ENCODE results near the gene RERG.

Gene RERG

DNA sequence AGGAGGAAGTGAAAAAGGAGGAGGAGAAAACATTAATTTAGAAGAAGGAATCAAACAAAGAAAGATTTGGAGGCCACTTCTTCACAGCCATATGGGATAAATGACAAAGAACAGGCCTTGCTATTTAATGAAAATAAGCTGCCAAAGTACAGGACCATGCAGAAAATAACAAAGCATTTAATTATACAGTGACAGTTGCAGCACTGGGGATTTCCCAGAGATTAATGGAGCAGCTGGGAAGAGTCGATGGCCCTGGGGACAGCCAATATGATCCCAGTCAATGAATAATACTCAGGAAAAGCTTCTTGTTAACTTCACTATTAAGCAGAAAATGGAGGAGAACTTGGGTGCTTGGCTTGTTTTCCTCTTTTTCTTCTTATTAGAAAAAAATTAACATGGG, 34.6 kb downstream of the RERG start:
- no peak for TF ChIP-seq ZNF274 (IDR thresholded peaks at IDR 0.05; ENCODE audit: low read depth, low read length)
- no peak overlapping the region for H3K4me3 ChIP-seq (ENCODE audit: low read length)

DNA sequence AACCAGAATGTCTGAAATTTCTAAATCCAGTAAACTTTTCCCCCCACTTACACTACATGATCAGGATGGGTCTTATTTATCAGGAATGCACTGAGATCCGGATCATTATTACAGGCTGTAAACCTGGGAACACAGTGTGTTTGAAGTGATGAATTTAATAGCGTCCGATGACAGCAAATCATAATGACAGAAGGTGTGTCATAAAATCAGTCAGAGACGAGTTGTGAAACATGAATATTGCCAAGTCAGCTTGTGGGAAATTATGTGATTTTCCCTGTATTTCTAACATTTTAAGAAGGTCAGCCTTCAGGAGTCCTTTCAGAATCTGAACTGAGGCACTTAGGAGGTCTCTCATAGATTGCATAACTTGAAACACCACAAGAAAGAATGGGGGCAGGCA, 36.7 kb downstream of the RERG start:
- no peak for TF ChIP-seq ZNF274 (IDR thresholded peaks at IDR 0.05; ENCODE audit: low read depth, low read length)
- no peak overlapping the region for H3K4me3 ChIP-seq (ENCODE audit: low read length)

DNA sequence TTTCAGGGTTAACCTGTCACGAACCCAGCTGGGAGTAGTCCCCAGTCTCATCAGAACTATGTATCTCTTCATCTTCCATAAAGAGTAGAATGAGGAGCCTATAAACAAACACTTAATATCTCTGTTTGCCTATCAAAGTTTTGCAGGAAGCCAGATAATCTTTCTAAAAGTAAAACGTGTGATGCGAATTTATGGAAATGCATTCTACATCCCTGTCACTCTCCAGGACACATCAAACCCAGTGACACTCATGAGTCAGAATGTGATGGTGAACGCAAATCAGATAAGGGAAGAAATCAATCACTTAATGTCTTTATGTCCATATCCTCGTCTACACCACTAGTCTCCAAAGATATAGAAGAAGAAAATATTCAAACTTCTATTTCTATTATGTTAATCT, 37.4 kb downstream of the RERG start:
- TF ChIP-seq ZNF274 (IDR thresholded peaks at IDR 0.05; ENCODE audit: low read depth, low read length) = no peak
- no peak overlapping the region for H3K4me3 ChIP-seq (ENCODE audit: low read length)

DNA sequence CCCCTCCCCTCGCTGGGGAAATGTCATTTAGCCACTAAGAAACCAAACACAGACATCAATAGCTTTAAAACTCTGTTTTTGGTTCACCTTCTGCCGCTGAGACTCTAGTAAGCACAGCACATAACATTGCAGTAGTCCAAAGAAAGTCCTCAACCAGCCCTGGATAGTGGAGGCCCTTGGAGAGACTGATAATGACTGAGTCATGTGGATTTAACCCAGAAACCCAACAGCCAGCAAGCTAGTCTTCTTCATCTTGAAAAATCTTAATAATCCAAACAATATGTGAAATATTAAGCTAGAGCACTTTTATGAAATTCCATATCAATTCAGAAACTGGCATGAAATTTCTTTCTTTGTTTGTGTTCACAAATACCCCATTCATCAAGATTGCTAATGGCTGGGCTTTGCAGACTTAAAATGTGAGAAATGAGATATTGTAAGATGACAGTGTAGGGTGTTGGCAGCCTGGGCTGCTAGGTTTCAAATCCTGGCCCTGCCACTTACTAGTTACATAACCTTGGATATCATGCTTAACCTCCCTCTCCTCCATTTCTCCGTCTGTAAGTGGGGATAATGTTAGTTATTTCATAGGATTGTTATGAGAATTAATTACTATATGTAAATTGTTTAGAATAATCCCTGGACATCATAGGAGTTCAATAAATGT, 40.1 kb downstream of the RERG start:
- TF ChIP-seq ZNF274 (IDR thresholded peaks at IDR 0.05; ENCODE audit: low read depth, low read length) = no peak
- no peak overlapping the region for H3K4me3 ChIP-seq (ENCODE audit: low read length)

DNA sequence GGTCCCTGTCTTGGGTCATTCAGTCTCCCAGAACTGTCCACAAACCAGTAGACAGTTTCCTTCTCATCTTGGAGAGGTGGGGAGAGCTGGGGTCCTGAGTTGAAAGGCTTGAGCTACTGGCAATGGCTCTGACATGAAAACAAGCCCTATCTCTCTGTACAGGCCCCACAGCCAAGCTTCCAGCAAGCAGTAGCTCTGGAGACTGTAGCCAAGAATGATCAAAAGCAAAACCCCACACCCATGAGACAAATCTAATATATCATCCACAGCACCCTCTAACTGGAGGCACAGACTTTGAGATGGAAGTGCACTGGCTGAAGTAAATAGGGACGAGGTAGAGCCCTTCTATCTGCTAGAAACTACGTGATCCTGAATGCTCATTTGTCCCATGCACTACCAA, 40.9 kb downstream of the RERG start:
- H3K4me3 ChIP-seq (ENCODE audit: low read length) = no peak overlapping the region
- TF ChIP-seq ZNF274 (IDR thresholded peaks at IDR 0.05; ENCODE audit: low read depth, low read length) = no peak

DNA sequence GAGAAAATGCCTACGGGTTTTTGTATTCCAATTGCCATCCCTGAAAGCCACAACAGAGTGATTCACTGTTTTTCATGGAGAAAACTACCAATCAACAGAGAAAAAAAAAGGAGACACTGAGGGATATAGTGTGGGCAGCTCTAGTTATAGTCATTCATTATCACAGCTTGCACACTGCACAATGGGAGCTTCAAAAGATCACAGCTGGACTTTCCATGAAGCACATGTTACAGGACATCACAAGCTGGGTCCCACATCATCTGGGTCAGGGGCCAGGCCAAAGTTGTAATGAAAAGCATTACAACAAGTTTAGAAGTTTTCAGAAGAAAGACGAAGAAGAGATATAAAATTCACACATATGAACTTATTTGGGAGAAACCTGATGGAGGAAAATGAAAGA, 41.5 kb downstream of the RERG start:
- no peak for TF ChIP-seq ZNF274 (IDR thresholded peaks at IDR 0.05; ENCODE audit: low read depth, low read length)

DNA sequence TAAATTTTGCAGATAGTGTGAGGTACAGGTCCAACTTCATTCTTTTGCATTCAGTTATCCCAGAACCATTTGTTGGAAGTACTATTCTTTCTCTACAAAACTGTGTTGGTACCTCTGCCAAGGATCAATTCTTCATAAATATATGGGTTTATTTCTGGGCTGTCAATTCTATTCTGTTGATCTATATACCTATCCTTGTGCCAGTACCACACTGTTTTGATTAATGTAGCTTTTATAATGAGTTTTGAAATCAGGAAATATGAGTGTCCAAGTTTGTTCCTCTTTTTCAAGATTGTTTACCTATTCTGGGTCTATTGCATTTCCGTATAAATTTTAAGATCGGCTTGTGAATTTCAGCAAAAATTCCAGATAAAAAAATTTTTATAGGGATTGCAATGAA, 48.1 kb downstream of the RERG start:
- no peak for TF ChIP-seq ZNF274 (IDR thresholded peaks at IDR 0.05; ENCODE audit: low read depth, low read length)
- no peak overlapping the region for H3K4me3 ChIP-seq (ENCODE audit: low read length)

More for the DNA sequence above, 41.5 kb downstream of the RERG start:
- no peak overlapping the region for H3K4me3 ChIP-seq (ENCODE audit: low read length)

DNA sequence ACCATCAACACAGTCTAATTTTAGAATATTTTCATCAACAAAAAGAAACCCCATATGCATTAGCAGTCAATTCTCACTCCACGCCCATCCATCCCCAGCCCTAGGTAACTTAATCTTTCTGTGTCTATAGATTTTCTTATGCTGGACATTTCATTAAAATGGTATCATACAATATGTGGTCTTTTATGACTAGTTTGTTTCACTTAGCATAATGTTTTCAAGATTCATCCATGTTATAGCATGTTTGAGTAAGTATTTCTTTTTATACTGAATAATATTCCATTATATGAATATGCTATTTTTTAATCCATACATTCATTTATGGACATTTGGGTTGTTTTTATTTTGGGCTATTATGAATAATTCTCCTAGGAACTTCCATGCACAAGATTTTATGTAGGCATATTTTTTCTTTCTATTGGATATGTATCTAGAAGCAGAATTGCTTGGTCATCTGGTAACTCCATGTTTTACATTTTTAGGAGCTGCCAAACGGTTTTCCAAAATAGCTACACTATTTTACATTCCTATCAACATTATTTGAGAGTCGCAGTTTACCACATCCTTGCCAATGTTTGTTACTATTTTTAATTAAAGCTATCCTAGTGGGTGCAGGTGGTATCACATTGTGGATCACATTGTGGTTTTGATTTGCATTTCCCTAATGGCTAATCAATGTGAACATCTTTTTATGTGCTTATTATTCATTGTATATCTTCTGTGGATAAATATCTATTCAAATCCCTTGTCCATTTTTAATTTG, 49.0 kb downstream of the RERG start:
- no peak overlapping the region for H3K4me3 ChIP-seq (ENCODE audit: low read length)
- TF ChIP-seq ZNF274 (IDR thresholded peaks at IDR 0.05; ENCODE audit: low read depth, low read length) = no peak

DNA sequence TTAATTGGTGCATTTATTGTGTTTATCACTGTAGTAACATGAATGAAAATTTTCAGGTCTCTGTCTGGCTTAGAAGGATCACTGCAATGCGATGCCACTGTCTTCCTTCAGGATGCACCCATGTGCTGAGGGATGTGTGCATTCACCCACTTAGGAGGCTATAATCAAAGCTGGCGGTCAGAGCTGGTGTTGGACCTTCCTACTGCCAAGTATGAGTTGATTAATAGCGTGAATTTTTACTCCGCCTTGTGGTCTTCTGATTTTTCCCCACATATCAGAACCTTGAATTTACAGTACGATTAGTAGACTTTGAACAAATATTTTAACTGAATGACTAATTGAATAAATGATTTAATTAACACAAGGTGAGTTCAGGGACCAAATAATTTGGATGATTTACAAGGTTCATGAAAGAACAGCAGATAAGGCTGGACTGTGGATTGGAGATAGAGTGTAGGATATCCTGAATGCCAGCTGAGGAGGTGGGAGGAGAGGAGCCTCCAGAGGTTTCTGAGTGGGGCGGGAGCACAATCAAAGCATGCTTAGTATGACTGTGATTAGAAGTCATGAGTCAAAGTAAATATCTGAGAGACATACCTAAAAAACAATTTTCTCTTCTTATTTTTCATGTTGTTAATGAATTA, 50.1 kb downstream of the RERG start:
- no peak for TF ChIP-seq ZNF274 (IDR thresholded peaks at IDR 0.05; ENCODE audit: low read depth, low read length)
- no peak overlapping the region for H3K4me3 ChIP-seq (ENCODE audit: low read length)

DNA sequence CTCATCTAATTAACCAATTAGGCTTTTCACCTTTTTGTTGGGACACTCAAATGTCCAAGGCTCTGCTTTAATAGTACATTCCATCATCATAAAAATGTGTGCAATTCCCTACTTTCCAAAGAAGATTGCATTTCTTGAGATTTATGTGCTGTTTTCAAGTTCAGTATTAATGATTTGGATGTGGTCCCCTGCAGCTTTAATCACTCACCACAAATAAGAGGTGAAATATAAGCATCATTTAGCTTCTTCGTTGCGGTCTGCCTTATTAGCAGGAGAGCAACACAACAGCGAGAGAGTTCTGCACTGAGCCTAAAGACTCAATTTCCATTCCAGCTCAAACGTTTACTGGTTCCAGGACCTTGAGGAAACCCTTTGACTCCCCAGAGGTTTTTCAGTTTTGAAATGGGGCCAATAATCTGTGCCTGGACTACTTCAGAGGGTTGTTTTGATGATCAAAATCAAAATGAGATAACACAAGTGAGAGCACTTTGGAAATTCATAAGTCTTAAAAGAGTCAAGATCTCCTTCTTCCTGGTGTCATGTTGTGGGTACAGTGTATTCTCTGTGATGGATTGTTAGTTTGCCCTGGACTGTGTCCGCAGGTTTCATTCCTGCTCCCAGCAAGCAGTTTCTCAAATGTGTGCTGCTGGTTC, 53.1 kb downstream of the RERG start:
- no peak overlapping the region for H3K4me3 ChIP-seq (ENCODE audit: low read length)
- no peak for TF ChIP-seq ZNF274 (IDR thresholded peaks at IDR 0.05; ENCODE audit: low read depth, low read length)

DNA sequence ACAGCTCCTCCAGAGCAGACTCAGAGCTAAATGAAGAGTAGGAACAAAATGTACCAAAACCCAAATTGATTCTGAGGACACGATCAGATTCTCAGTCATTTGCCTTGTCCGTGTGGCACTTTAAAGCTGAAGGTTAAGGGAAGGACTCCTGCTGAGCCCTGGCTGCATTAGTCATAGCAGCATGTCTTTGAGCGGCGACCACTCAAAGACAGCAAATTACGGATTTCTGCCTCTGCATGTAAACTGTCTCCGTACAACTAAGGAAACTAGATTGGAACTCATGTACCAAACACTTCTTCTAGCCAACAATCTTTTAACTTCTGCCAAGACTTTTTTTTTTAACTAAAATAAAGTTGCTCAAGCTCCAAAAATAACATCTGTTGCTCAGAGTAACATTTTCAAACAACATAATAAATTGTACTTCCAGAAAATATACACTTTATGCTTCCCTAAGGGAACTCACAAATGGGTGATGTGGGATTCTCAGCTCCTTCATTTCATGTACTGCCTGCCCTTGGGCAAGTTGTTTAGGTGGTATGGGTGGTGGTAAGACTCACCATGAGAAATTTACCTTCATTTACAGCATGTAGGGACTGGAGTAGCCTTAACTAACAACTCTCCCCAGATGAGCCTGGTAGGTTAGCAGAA, 56.1 kb downstream of the RERG start:
- TF ChIP-seq ZNF274 (IDR thresholded peaks at IDR 0.05; ENCODE audit: low read depth, low read length) = no peak
- no peak overlapping the region for H3K4me3 ChIP-seq (ENCODE audit: low read length)

DNA sequence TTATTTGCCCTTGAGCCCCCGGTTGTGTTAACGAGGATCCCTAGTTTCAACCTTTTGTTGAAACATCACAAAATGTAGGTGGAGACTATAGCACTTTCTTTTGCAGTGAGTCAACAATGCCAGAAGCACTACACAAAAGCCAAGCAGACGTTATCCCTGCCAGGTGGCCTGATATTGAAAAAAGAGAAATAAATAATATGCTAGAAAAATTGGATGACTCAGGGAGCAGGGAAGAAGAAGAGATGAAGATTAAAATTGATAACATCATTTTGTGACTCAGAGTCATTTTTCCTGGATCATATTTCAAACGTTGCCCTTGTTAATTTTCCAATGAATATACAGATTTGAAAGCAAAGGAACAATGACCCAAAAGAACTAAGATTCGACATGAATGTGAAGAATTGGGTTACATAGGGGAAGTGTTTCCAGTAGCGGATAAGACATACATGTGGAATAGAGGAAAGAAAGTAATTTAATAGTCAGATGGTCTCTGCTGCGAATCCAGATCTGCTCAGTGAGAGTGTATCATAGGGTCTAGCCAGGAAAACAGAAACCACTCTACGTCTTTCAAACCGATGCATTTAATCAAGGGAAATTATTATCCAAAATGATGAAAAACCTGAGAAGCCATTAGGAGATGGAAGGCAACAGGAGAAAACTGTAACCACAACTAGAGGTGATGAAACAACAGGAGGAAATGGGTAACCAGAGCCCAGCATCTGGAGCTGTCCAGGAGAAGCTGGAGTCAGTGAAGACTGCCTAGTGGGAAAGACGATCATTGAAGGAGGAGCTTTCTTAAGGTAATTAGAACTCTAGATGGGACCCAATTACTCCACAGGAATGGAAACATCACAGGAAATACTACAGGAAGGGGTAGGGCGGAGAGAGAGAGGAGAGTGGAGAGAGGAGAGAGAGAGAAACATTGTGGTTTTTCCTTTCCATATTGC, 57.9 kb downstream of the RERG start:
- TF ChIP-seq ZNF274 (IDR thresholded peaks at IDR 0.05; ENCODE audit: low read depth, low read length) = no peak
- no peak overlapping the region for H3K4me3 ChIP-seq (ENCODE audit: low read length)

DNA sequence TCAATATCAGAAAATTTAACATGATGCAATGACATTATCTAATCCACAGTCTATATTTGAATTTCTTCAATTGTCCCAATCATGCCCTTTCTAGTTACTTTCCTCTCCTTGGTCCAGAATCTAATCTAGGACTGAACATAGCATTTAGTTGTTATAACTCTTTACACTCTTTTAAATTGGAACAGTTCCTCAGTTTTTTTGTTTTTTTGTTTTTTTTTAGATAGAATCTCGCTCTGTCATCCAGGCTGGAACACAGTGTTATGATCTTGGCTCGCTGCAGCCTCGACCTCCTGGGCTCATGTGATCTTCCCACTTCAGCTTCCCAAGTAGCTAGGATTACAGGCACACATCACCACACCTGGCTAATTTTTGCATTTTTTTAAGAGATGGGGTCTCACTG, 63.1 kb downstream of the RERG start:
- no peak for TF ChIP-seq ZNF274 (IDR thresholded peaks at IDR 0.05; ENCODE audit: low read depth, low read length)
- no peak overlapping the region for H3K4me3 ChIP-seq (ENCODE audit: low read length)
